ENCODE measurements around the gene PIAS1.

DNA sequence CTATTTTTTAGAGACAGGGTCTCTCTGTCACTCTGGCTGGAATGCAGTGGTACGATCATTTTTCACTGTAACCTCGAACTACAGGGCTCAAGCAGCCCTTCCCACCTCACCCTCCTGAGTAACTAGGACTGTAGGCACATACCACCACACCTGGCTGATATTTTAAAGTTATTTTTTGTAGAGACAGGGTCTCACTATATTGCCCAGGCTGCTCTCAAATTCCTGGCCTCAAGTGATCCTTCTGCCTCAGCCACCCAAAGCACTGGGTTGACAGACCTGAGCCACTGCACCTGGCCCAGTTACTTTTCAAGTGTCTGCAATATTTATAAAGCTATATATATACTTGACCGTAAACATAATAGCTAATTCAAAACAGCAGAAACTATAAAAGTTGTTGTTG is 75.0 kb downstream of the PIAS1 start:
- TF ChIP-seq ARHGAP35 (IDR thresholded peaks at IDR 0.05; ENCODE audit: partially characterized antibody), result no peak
- TF ChIP-seq, protein P1, sequence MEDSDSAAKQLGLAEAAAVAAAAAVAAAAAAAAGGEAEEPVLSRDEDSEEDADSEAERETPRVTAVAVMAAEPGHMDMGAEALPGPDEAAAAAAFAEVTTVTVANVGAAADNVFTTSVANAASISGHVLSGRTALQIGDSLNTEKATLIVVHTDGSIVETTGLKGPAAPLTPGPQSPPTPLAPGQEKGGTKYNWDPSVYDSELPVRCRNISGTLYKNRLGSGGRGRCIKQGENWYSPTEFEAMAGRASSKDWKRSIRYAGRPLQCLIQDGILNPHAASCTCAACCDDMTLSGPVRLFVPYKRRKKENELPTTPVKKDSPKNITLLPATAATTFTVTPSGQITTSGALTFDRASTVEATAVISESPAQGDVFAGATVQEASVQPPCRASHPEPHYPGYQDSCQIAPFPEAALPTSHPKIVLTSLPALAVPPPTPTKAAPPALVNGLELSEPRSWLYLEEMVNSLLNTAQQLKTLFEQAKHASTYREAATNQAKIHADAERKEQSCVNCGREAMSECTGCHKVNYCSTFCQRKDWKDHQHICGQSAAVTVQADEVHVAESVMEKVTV (CRISPR knock-in tag; IDR thresholded peaks at IDR 0.05), result no peak
- TF ChIP-seq, protein P2, sequence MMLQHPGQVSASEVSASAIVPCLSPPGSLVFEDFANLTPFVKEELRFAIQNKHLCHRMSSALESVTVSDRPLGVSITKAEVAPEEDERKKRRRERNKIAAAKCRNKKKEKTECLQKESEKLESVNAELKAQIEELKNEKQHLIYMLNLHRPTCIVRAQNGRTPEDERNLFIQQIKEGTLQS (IDR thresholded peaks at IDR 0.05), result no peak
- TF ChIP-seq, protein P2 (CRISPR knock-in tag; conservative IDR thresholded peaks at IDR 0.05), result no peak
- TF ChIP-seq, protein P3, sequence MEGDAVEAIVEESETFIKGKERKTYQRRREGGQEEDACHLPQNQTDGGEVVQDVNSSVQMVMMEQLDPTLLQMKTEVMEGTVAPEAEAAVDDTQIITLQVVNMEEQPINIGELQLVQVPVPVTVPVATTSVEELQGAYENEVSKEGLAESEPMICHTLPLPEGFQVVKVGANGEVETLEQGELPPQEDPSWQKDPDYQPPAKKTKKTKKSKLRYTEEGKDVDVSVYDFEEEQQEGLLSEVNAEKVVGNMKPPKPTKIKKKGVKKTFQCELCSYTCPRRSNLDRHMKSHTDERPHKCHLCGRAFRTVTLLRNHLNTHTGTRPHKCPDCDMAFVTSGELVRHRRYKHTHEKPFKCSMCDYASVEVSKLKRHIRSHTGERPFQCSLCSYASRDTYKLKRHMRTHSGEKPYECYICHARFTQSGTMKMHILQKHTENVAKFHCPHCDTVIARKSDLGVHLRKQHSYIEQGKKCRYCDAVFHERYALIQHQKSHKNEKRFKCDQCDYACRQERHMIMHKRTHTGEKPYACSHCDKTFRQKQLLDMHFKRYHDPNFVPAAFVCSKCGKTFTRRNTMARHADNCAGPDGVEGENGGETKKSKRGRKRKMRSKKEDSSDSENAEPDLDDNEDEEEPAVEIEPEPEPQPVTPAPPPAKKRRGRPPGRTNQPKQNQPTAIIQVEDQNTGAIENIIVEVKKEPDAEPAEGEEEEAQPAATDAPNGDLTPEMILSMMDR (IDR thresholded peaks at IDR 0.05 in 2 of 3, conservative IDR thresholded peaks at IDR 0.05 in 1 of 3; ENCODE audit: insufficient read depth in 2 of 3, low read depth in 1 of 3, low read length in 3 of 3), result no peak

Measured in K562 (cell line).